ENCODE measurements around the gene ENGASE.

The ENGASE gene

DNA sequence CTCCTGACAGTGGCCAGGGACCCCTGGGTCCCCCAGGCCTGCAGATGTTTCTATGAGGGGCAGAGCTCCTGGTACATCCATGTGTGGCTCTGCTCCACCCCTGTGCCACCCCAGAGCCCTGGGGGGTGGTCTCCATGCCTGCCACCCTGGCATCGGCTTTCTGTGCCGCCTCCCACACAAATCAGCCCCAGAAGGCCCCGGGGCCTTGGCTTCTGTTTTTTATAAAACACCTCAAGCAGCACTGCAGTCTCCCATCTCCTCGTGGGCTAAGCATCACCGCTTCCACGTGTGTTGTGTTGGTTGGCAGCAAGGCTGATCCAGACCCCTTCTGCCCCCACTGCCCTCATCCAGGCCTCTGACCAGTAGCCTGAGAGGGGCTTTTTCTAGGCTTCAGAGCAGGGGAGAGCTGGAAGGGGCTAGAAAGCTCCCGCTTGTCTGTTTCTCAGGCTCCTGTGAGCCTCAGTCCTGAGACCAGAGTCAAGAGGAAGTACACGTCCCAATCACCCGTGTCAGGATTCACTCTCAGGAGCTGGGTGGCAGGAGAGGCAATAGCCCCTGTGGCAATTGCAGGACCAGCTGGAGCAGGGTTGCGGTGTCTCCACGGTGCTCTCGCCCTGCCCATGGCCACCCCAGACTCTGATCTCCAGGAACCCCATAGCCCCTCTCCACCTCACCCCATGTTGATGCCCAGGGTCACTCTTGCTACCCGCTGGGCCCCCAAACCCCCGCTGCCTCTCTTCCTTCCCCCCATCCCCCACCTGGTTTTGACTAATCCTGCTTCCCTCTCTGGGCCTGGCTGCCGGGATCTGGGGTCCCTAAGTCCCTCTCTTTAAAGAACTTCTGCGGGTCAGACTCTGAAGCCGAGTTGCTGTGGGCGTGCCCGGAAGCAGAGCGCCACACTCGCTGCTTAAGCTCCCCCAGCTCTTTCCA lies 25.5 kb upstream of the ENGASE start:
- no peak for DNase-seq (ENCODE audit: extremely low read depth, low read depth)
- TF ChIP-seq, protein P1, sequence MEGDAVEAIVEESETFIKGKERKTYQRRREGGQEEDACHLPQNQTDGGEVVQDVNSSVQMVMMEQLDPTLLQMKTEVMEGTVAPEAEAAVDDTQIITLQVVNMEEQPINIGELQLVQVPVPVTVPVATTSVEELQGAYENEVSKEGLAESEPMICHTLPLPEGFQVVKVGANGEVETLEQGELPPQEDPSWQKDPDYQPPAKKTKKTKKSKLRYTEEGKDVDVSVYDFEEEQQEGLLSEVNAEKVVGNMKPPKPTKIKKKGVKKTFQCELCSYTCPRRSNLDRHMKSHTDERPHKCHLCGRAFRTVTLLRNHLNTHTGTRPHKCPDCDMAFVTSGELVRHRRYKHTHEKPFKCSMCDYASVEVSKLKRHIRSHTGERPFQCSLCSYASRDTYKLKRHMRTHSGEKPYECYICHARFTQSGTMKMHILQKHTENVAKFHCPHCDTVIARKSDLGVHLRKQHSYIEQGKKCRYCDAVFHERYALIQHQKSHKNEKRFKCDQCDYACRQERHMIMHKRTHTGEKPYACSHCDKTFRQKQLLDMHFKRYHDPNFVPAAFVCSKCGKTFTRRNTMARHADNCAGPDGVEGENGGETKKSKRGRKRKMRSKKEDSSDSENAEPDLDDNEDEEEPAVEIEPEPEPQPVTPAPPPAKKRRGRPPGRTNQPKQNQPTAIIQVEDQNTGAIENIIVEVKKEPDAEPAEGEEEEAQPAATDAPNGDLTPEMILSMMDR (IDR thresholded peaks at IDR 0.05; ENCODE audit: low read depth, low read length), result no peak

DNA sequence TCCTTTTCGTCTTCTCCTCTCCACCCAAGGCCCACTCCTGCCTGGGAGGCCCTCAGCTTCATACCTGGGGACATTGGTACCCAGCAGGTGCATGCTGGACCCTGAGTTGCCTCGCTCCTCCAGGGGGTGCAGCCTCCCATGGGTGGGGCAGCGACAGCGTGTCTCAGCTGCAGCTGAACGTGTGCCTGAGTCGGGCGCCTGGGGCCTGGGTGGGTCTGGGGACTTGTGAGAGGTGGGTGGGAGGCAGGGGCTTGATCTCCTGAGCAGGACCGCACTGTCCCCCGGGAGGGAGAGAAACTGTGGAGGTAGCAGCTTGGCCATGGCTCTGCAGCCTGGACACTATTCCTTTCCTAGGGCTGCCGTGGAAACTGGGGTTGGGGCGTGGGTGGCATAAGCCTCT lies 24.8 kb upstream of the ENGASE start:
- no peak for DNase-seq (ENCODE audit: extremely low read depth, low read depth)
- TF ChIP-seq, protein P1 (IDR thresholded peaks at IDR 0.05; ENCODE audit: low read depth, low read length), result no peak

DNA sequence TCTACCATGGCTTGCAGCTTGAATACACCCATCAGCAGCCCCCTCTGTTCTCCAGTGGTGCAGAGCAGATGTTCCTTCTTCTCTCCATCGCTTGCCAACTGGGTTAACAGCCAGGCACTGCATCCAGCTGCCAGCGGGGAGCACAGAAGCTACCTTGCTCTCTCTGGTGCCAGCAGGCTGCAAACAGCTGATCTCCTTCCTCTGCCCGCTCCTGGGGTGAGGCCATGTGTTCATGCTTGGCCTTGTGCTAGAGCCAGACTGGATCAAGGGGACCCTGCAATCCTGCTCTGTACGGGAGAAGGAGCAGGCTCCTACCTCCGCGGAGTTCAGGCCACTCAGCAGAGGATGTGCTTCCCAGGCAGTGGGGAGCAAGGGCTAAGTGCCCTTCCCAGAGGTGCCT lies 24.1 kb upstream of the ENGASE start:
- TF ChIP-seq, protein P1 (IDR thresholded peaks at IDR 0.05; ENCODE audit: low read depth, low read length), result no peak
- no peak for DNase-seq (ENCODE audit: extremely low read depth, low read depth)

DNA sequence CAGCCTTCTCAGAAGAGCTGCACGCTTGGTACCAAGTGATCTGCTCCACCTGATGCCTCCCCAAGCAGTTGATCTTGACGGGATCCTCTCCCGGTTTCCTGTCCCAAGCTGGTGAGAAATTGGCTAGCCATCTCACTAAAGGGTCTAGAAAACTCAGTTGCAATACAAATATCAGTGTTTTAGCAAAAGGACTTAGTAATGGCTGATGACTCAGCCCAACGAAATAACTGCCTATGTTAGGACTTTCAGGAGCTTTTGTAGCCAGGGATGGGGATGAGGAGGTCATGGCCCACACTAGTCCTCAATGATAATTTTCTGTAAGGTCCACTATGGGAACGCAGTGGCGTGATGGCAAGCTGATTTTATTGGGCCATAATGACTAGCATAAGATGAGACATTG lies 23.3 kb upstream of the ENGASE start:
- DNase-seq (ENCODE audit: extremely low read depth, low read depth), result no peak
- TF ChIP-seq, protein P1 (IDR thresholded peaks at IDR 0.05; ENCODE audit: low read depth, low read length), result no peak

DNA sequence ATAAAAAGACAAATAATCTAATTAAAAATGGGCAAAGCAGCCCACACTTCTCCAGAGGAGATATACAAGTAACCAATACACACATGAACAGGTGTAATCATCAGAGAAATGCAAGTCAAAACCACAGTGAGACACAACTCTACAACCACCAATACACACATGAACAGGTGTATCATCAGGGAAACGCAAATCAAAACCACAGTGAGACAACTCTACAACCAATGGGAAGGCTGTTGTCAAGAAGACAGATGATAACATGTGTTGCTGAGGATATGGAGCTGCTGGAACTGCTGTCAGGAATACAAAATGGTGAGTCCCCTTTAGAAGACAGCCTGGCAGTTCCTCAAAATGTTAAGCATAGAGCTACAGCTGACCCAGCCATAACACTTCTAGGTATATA lies 22.5 kb upstream of the ENGASE start:
- TF ChIP-seq, protein P1 (IDR thresholded peaks at IDR 0.05; ENCODE audit: low read depth, low read length), result no peak
- DNase-seq (ENCODE audit: extremely low read depth, low read depth), result no peak

DNA sequence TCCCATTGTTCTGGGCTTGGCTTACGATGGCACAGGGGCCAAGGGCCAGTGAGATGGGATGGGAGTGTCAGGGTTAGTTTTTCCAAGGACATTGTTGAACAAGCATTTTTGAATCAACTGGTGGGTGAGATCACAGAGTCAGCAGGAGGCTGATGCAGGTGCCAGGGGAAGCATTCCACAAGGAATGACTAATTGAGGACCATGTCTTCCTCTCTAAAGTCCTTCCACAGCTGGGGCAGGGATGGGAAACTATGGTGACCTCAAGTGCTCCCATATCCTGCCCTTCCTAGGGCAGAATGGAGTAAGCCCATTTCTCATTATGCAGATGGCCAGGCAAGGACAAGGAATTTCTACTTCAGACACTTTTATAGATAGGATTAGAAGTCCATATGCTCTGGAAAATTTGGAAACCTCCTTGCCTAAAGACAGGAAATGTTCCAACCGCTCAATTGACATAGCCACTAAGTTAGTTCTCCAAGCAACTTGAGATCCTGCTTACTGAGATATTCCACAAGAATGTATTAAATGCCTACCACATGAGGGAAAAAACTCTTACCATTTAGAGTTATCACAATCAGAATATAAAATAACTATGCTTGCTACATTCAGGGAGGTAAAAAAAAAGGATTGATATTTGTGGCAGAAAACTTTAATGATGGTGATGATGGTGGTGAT lies 21.2 kb upstream of the ENGASE start:
- TF ChIP-seq, protein P1 (IDR thresholded peaks at IDR 0.05; ENCODE audit: low read depth, low read length), result no peak
- no peak for DNase-seq (ENCODE audit: extremely low read depth, low read depth)

Data from AG09319 (cell line).